NOMO-1 treated with dmso at 0.1 percent for 144 hours (cell line): Measurements from ENCODE around the gene XRCC1.

Experiments used
- DNase-seq: peaks from one replicate; lab custom pipeline; 2025; ENCODE audit not compliant: unreplicated experiment; lab: John Stamatoyannopoulos, UW

The XRCC1 gene

GRCh38 chr19:43546581-43546980 is 28.7 kb downstream of the XRCC1 start:
- no peak for DNase-seq

GRCh38 chr19:43545981-43546380 is 29.3 kb downstream of the XRCC1 start:
- DNase-seq, result no peak

GRCh38 chr19:43545276-43545675 is 30.1 kb downstream of the XRCC1 start:
- no peak for DNase-seq

- no peak for DNase-seq
Measured at GRCh38 chr19:43544077-43544476, 31.2 kb downstream of the XRCC1 start.

- no peak for DNase-seq
Measured at GRCh38 chr19:43541920-43542650, 33.2 kb downstream of the XRCC1 start.

- no peak for DNase-seq
Measured at GRCh38 chr19:43540381-43540780, 34.9 kb downstream of the XRCC1 start.

GRCh38 chr19:43538922-43539321 is 36.4 kb downstream of the XRCC1 start:
- DNase-seq, result no peak

GRCh38 chr19:43534816-43535761 is 40.2 kb downstream of the XRCC1 start:
- no peak for DNase-seq

GRCh38 chr19:43534305-43534815 is 41.0 kb downstream of the XRCC1 start:
- DNase-seq, result no peak

GRCh38 chr19:43533546-43534304 is 41.6 kb downstream of the XRCC1 start:
- DNase-seq, result peak; percentile 93

GRCh38 chr19:43532962-43533545 is 42.3 kb downstream of the XRCC1 start, which contains the start of gene ZNF575:
Gene ZNF575, plus strand, starts transcription at chr19:43533188. Its CDS starts 1,235 bp downstream, at chr19:43534423.
- DNase-seq, result peak; percentile 83

- peak; percentile 42 for DNase-seq
Measured at GRCh38 chr19:43532571-43532961, 42.8 kb downstream of the XRCC1 start.

- no peak for DNase-seq
Measured at GRCh38 chr19:43527860-43528622, 47.3 kb downstream of the XRCC1 start.

- peak; percentile 68 for DNase-seq
Measured at GRCh38 chr19:43526884-43527859, 48.2 kb downstream of the XRCC1 start, which contains the start of gene ETHE1. Gene ETHE1, minus strand, starts transcription at chr19:43527201. Its CDS starts 24 bp downstream, at chr19:43527177.

GRCh38 chr19:43525836-43526771 is 49.2 kb downstream of the XRCC1 start:
- no peak for DNase-seq

GRCh38 chr19:43524922-43525835 is 50.1 kb downstream of the XRCC1 start:
- DNase-seq, result peak; percentile 83
